Karpas-422 (cell line): ENCODE data around the gene TMEM43. TPM values are rescaled to one million over a fixed set of nuclear protein-coding genes. Genes with fewer than 3 reads are reported as not detected.
A peak's percentile ranks its signal among the peaks of the same experiment; 100 is the strongest.

Experiments used
- DNase-seq: peaks from one replicate; pipeline ENCODE4 v3.0.0-alpha.2; 2015
- H2AFZ ChIP-seq: fragments of 200-600 bp; sonication (generic); 2 replicates; pipeline ENCODE4 v1.6.1; 2014; ENCODE audit warnings: antibody characterized with exemption, low read length, mixed read lengths
- H3K27ac ChIP-seq: fragments of 200-600 bp; sonication (generic); 2 replicates; pipeline ENCODE4 v1.5.1; 2014; ENCODE audit warnings: mild to moderate bottlenecking, low read length, moderate library complexity
- H3K27me3 ChIP-seq: fragments of 200-600 bp; sonication (generic); 2 replicates; pipeline ENCODE4 v1.6.1; 2014; ENCODE audit warnings: low read length, mixed read lengths
- H3K36me3 ChIP-seq: fragments of 200-600 bp; sonication (generic); 2 replicates; pipeline ENCODE4 v1.6.1; 2014; ENCODE audit warnings: low read length, mixed read lengths; ENCODE audit not compliant: insufficient read depth
- H3K4me1 ChIP-seq: fragments of 200-600 bp; sonication (generic); 2 replicates; pipeline ENCODE4 v1.6.1; 2014; ENCODE audit warnings: mild to moderate bottlenecking, low read length, mixed read lengths
- H3K4me2 ChIP-seq: fragments of 200-600 bp; sonication (generic); 2 replicates; pipeline ENCODE4 v1.6.1; 2014; ENCODE audit warnings: low read length, low read depth, mild to moderate bottlenecking; ENCODE audit not compliant: poor library complexity, severe bottlenecking
- H3K4me3 ChIP-seq: fragments of 200-600 bp; sonication (generic); 2 replicates; pipeline ENCODE4 v1.5.1; 2014; ENCODE audit warnings: mild to moderate bottlenecking, antibody characterized with exemption, low read length, mixed read lengths
- H3K79me2 ChIP-seq: fragments of 200-600 bp; sonication (generic); 2 replicates; pipeline ENCODE4 v1.6.1; 2014; ENCODE audit warnings: mild to moderate bottlenecking, low read length, mixed read lengths
- H3K9ac ChIP-seq: fragments of 200-600 bp; sonication (generic); 2 replicates; pipeline ENCODE4 v1.6.0; 2014; ENCODE audit warnings: low read length
- H3K9me2 ChIP-seq: fragments of 200-600 bp; sonication (generic), shearing (Covaris generic); replicated peaks from 2 replicates; pipeline ENCODE4 v1.6.0; 2014; ENCODE audit warnings: mild to moderate bottlenecking, low read length, moderate library complexity; ENCODE audit not compliant: insufficient read depth
- H3K9me3 ChIP-seq: fragments of 300-700, 200-600 bp; sonication (generic); 2 replicates; pipeline ENCODE4 v1.6.1; 2014; ENCODE audit warnings: low read length, mixed read lengths
- H4K20me1 ChIP-seq: fragments of 200-600 bp; sonication (generic); 2 replicates; pipeline ENCODE4 v1.6.1; 2014; ENCODE audit warnings: mild to moderate bottlenecking, antibody characterized with exemption, low read length, low read depth; ENCODE audit not compliant: insufficient read depth
- total RNA-seq: library from RNA; depleted of rRNA; stranded (reverse); fragments of >200 nt; shearing (Covaris generic); gene quantifications from 2 replicates; pipeline ENCODE4 v1.2.3, GENCODE V29; 2014; ENCODE audit warnings: low replicate concordance

TMEM43 gene
- total RNA-seq, 1 experiment from 2014 or later = 31.9 TPM

DNA sequence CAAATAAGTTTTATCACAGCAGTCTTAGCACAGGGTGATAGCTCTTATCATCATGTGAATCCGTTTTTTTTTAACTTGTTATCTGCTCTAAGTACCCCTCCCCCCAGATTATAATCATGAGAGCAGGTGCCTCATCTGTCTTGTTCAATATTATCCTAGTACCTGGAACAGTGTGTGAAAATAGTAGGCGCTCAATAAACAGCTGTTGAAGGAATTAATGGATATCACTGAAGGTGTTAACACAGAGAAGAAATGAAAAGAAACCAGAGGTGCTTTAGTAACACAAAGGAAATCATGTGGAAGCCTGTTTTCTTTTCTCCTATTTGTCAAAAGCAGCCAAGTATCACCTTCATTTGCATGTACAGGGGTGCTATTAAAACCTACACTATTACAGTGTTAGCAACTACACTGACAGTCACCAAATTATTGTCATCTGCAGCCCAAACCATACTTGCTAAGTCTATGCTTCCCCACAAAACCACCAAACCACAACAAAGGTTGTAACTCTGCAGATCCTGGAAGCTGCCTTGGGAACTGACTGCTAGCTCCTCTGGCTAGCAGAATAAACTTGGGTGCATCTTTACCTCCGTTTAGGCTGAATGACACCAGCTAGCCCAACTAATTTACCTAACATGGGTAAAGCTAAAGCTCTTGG lies 50.7 kb downstream of the TMEM43 start:
- Histone ChIP-seq H3K36me3 (peaks cover 22% of the 10 kb centered on the region; the same call in 1 of the 2 replicates), H3K9me2 (no peaks in the 10 kb centered on the region), H3K27ac (peak overlapping the region; percentile 75), H2AFZ (no peak overlapping the region), H3K9me3 (no peaks in the 10 kb centered on the region), H3K9ac (peak overlapping the region; percentile 52), H4K20me1 (0 out of 2 replicates have a peak, but pooled peaks cover 2% of the 10 kb centered on the region), H3K4me3 (peak overlapping the region; percentile 56), H3K4me2 (peak overlapping the region; percentile 82), H3K79me2 (peaks cover 76% of the 10 kb centered on the region), H3K4me1 (peaks cover 51% of the 10 kb centered on the region), H3K27me3 (no peaks in the 10 kb centered on the region)
- peak; percentile 71 for DNase-seq

DNA sequence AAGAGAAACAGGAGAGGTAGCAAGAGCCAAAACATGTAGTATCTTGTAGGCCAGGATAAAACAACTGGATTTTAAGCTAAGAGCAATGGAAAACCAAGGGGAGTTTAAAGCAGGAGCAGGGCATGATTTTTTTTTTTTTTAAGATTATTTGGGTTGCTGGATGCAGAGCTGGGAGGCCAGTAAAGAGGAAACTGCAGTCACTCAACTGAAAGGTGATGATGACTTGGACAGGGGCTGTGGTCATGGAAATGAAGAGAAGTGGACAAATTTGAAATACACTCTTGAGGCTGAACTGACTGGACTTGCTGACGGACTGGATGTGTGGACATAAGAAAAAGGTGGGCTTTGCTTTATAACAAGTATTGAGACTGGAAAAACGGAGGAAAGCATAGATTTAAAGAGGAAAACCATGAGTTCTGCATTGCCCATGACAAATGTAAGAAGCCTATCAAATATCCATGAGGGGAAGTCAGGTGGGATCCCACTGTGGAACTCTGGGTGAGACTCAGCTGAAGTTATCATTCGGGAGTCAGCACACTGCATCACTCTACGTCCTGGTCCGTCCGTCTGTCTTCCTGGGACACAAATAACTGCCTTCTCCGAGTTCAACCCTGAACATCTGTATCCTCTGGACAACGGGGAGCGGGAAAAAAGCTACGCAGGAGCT lies 52.9 kb downstream of the TMEM43 start:
- Histone ChIP-seq H3K36me3 (peaks cover 20% of the 10 kb centered on the region), H3K27me3 (no peaks in the 10 kb centered on the region), H3K9ac (peak overlapping the region; percentile 95), H3K4me2 (peak overlapping the region; percentile 82), H4K20me1 (peaks cover 2% of the 10 kb centered on the region; the same call in 1 of the 2 replicates), H3K4me3 (peak overlapping the region; percentile 96), H3K79me2 (peaks cover 94% of the 10 kb centered on the region), H3K4me1 (peaks cover 64% of the 10 kb centered on the region), H3K9me2 (no peaks in the 10 kb centered on the region), H2AFZ (peak overlapping the region; percentile 80; the same call in 1 of the 2 replicates), H3K9me3 (no peaks in the 10 kb centered on the region), H3K27ac (peak overlapping the region; percentile 42)
- peak; percentile 58 for DNase-seq

DNA sequence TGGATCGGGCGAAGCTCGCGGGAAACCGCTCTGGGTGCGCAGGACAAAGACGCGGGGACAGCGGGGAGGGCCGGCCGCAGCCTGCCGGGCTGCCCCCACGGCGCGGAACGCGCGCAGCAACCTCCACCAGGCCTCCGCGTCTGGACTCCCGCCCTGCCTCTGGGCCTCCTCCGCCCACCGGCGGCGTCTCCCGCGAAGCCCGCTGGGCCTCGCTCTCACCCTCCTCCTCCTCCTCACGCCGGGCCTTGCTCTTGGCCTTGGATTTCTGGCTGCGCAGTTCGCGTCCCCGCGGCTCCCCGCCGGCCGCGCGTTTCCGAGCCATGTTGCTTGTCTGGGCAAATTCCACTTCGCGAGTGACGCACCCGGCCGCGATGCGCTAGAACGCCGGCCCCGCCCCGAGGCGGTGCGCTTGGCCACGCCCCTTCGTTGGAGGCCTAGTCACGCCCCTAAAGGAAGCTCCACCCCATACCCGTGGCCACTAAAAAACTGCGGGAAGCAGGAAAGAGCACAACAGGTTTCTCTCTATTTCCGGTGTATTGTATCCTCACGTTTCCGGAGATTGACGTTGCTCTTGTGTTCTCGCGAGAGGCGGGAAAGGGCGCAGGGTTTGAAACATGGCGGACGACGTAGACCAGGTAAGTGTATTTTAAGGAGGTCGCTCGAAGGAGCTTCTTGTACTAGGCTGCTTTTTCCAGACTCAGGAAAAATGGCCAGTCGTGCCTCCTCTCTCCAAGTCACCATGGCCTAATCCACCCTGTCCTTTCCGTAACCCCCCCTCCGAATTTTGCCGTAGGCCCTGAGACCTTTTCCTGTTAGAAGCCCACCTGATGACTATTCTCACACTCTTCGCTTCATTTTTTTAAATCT lies 53.6 kb downstream of the TMEM43 start, which contains the start of the genes LSM3 and XPC:
TSS of gene LSM3 (plus strand) at position 571 of the 867 bp plus-strand sequence. CDS start at position 615, 44 bp downstream.
TSS of gene XPC (minus strand) at position 355 of the 867 bp plus-strand sequence. CDS start at position 322, 33 bp downstream.
- no peaks in the 10 kb centered on the region for H3K9me2 ChIP-seq
- peaks cover 72% of the 10 kb centered on the region for H3K4me1 ChIP-seq
- H2AFZ ChIP-seq = peak within 1 kb of the TSS; percentile 80
- H3K4me3 ChIP-seq = peak within 1 kb of the TSS; percentile 96
- peaks cover 94% of the 10 kb centered on the region for H3K79me2 ChIP-seq
- peaks cover 2% of the 10 kb centered on the region; the same call in 1 of the 2 replicates for H4K20me1 ChIP-seq
- peak; percentile 99 for DNase-seq
- no peaks in the 10 kb centered on the region for H3K9me3 ChIP-seq
- peaks cover 24% of the 10 kb centered on the region for H3K36me3 ChIP-seq
- H3K4me2 ChIP-seq = peak within 1 kb of the TSS; percentile 97
- peak within 1 kb of the TSS; percentile 42 for H3K27ac ChIP-seq
- H3K27me3 ChIP-seq = no peaks in the 10 kb centered on the region
- peak within 1 kb of the TSS; percentile 95 for H3K9ac ChIP-seq

DNA sequence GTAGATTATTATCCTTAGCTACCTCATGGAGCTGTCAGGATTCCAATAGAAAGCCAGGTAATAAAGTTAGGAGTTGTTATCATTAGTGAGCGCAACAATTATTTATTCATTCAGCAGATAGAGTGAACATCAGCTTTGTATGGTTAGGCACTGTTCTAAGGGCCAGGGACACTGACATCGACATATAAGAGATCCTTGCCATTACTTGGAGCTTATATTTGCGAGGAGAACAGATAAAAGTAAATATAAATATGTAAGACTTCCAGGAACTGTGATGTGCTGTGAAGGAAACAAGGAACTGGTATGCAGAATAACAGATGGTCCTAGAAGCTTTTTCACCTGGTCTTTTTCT lies 54.2 kb downstream of the TMEM43 start:
- no peaks in the 10 kb centered on the region for H3K9me2 ChIP-seq
- H3K4me3 ChIP-seq = peak overlapping the region; percentile 96
- H3K9me3 ChIP-seq = no peaks in the 10 kb centered on the region
- H4K20me1 ChIP-seq = peaks cover 2% of the 10 kb centered on the region; the same call in 1 of the 2 replicates
- peak overlapping the region; percentile 84 for H3K9ac ChIP-seq
- DNase-seq = no peak
- peaks cover 30% of the 10 kb centered on the region for H3K36me3 ChIP-seq
- peaks cover 72% of the 10 kb centered on the region for H3K4me1 ChIP-seq
- no peaks in the 10 kb centered on the region for H3K27me3 ChIP-seq
- H2AFZ ChIP-seq = peak overlapping the region; percentile 62
- 0 out of 2 replicates have a peak overlapping the region, but pooled peaks have one; percentile 24 for H3K27ac ChIP-seq
- peaks cover 97% of the 10 kb centered on the region for H3K79me2 ChIP-seq
- peak overlapping the region; percentile 97 for H3K4me2 ChIP-seq

DNA sequence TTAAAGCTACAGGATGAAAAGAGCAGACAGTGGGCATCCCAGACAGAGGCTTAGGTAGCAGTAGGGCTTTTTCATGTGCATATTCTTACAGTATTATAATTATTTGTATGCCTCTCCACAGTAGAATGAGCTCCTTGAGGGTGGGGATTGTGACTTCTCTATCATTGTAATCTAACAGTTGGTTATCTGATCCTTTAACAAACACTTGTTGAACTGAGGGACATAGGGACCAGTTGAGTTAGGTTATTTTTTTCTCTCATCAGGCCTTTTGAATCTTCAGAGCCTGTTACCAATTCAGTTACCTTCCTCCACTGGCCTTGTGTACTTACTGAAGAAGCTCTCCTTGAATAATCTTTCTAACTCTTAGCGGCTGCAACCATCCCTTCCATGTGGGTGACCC lies 54.9 kb downstream of the TMEM43 start:
- H3K4me3 ChIP-seq = peak overlapping the region; percentile 96
- H3K27ac ChIP-seq = no peak overlapping the region

DNA sequence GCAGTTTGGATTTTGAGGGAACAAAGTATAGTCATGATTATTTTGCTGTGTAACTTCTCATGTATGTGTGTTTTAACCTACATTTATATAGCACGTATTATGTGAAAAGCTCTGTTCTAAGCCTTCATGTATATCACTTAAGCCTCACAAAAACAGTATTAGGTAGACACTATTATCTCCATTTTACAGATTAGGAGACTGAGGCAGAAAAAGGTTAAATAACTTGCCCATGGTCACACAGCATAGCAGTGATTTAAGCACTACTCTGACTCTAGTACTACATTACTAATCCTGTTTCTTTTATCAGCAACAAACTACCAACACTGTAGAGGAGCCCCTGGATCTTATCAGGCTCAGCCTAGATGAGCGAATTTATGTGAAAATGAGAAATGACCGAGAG lies 56.4 kb downstream of the TMEM43 start:
- Histone ChIP-seq H3K4me1 (peaks cover 50% of the 10 kb centered on the region), H3K9me2 (no peaks in the 10 kb centered on the region), H3K9me3 (no peaks in the 10 kb centered on the region), H3K9ac (no peak overlapping the region), H3K27me3 (no peaks in the 10 kb centered on the region), H3K4me2 (no peak overlapping the region), H4K20me1 (no peaks in the 10 kb centered on the region; the same call in 1 of the 2 replicates), H3K79me2 (peaks cover 89% of the 10 kb centered on the region), H3K27ac (no peak overlapping the region), H2AFZ (no peak overlapping the region), H3K4me3 (no peak overlapping the region), H3K36me3 (peaks cover 41% of the 10 kb centered on the region)
- DNase-seq = no peak

More for the DNA sequence above, 54.9 kb downstream of the TMEM43 start:
- H3K4me1 ChIP-seq = peaks cover 65% of the 10 kb centered on the region
- no peaks in the 10 kb centered on the region for H3K9me2 ChIP-seq
- peak overlapping the region; percentile 97 for H3K4me2 ChIP-seq
- H3K9ac ChIP-seq = peak overlapping the region; percentile 84
- no peaks in the 10 kb centered on the region for H3K27me3 ChIP-seq
- H3K9me3 ChIP-seq = no peaks in the 10 kb centered on the region
- H2AFZ ChIP-seq = no peak overlapping the region
- peaks cover 2% of the 10 kb centered on the region; the same call in 1 of the 2 replicates for H4K20me1 ChIP-seq
- H3K36me3 ChIP-seq = peaks cover 31% of the 10 kb centered on the region
- H3K79me2 ChIP-seq = peaks cover 91% of the 10 kb centered on the region
- no peak for DNase-seq

DNA sequence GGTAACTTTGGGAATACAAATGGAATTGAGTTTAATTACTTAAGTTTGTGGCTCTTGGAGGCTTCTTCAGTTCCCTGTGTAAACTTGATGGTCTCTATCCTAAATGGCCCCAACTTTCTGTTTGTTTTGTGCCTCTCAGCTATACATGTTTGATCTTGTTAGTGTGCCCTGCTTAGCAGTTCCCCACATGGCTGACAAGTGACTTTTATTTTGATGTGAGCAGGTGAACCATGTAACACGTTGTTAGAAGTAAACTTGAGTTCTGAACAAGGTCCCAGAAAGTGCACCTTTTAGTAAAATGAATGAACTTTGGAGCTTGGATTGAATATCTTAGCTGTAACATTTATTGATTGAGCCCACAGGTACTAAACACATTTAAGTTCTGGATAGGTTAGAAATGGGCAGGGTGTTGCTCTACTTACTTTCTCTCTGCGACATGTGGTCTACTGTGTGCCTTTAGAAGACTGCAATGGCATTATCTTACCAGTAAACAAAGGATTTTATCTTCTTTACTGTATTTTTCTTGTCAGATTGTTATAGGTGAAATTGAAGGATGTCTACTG lies 58.2 kb downstream of the TMEM43 start:
- H3K79me2 ChIP-seq = peaks cover 89% of the 10 kb centered on the region
- no peaks in the 10 kb centered on the region for H3K27me3 ChIP-seq
- H3K36me3 ChIP-seq = peaks cover 57% of the 10 kb centered on the region
- H3K9me2 ChIP-seq = no peaks in the 10 kb centered on the region
- H3K9me3 ChIP-seq = no peaks in the 10 kb centered on the region
- H4K20me1 ChIP-seq = no peaks in the 10 kb centered on the region; the same call in 1 of the 2 replicates
- H3K9ac ChIP-seq = no peak overlapping the region
- H3K4me2 ChIP-seq = no peak overlapping the region
- no peak overlapping the region for H3K27ac ChIP-seq
- H2AFZ ChIP-seq = no peak overlapping the region
- H3K4me3 ChIP-seq = no peak overlapping the region
- no peak for DNase-seq
- H3K4me1 ChIP-seq = peaks cover 35% of the 10 kb centered on the region
